GM18519 (cell line): ENCODE data around the gene ATP1A1.

ENCODE experiments used
- ATAC-seq: cut with Tn5 transposase; IDR thresholded peaks from one replicate; pipeline ENCODE4 v1.9.1; 2021; ENCODE audit warnings: mild to moderate bottlenecking, moderate library complexity; ENCODE audit not compliant: unreplicated experiment, low FRiP score

Gene ATP1A1

GRCh38 chr1:116388122-116388521 is 15.1 kb downstream of the ATP1A1 start:
- no peak for ATAC-seq

GRCh38 chr1:116389013-116389412 is 16.0 kb downstream of the ATP1A1 start:
- no peak for ATAC-seq

GRCh38 chr1:116389686-116390085 is 16.6 kb downstream of the ATP1A1 start:
- ATAC-seq, result no peak

GRCh38 chr1:116390195-116390594 is 17.2 kb downstream of the ATP1A1 start:
- ATAC-seq, result no peak

GRCh38 chr1:116391185-116391584 is 18.1 kb downstream of the ATP1A1 start:
- no peak for ATAC-seq

GRCh38 chr1:116392717-116393404 is 19.8 kb downstream of the ATP1A1 start:
- ATAC-seq, result no peak

- no peak for ATAC-seq
These were observed 20.7 kb downstream of the ATP1A1 start for GRCh38 chr1:116393792-116394191.

- ATAC-seq, result no peak
These were observed 21.2 kb downstream of the ATP1A1 start for GRCh38 chr1:116394270-116394669.

- no peak for ATAC-seq
These were observed 23.7 kb downstream of the ATP1A1 start for GRCh38 chr1:116396769-116397168.

- no peak for ATAC-seq
These were observed 24.7 kb downstream of the ATP1A1 start for GRCh38 chr1:116397728-116398127.

- no peak for ATAC-seq
These were observed 27.7 kb downstream of the ATP1A1 start for GRCh38 chr1:116400780-116401179.

GRCh38 chr1:116401646-116402176 is 28.7 kb downstream of the ATP1A1 start:
- no peak for ATAC-seq

- ATAC-seq, result no peak
These were observed 29.3 kb downstream of the ATP1A1 start for GRCh38 chr1:116402333-116402732.

- no peak for ATAC-seq
These were observed 30.6 kb downstream of the ATP1A1 start for GRCh38 chr1:116403496-116404136.

GRCh38 chr1:116404699-116405098 is 31.7 kb downstream of the ATP1A1 start:
- no peak for ATAC-seq

- ATAC-seq, result no peak
These were observed 32.4 kb downstream of the ATP1A1 start for GRCh38 chr1:116405241-116406135.

- ATAC-seq, result no peak
These were observed 34.0 kb downstream of the ATP1A1 start for GRCh38 chr1:116407033-116407432.

GRCh38 chr1:116408193-116408592 is 35.1 kb downstream of the ATP1A1 start:
- no peak for ATAC-seq

- ATAC-seq, result no peak
These were observed 36.0 kb downstream of the ATP1A1 start for GRCh38 chr1:116408803-116409720.

- no peak for ATAC-seq
These were observed 36.7 kb downstream of the ATP1A1 start for GRCh38 chr1:116409751-116410191.
